GM21515 (cell line): ENCODE results near the gene PHACTR4.
A peak's percentile ranks its signal among the peaks of the same experiment; 100 is the strongest.
"Not testable (repeated sequence)": the region's sequence is repeated elsewhere in the genome, so short reads cannot be mapped to it uniquely, and the experiment has no call there.

Source experiments
- ATAC-seq: cut with Tn5 transposase; IDR thresholded peaks from one replicate; pipeline ENCODE4 v1.9.1; 2021; ENCODE audit not compliant: unreplicated experiment

The PHACTR4 gene

GRCh38 chr1:28369371-28370238 is at the start of gene PHACTR4:
Gene PHACTR4 (plus strand): TSS chr1:28369740. CDS start chr1:28407448, 37,708 bp downstream.
- peak; percentile 79 for ATAC-seq

DNA sequence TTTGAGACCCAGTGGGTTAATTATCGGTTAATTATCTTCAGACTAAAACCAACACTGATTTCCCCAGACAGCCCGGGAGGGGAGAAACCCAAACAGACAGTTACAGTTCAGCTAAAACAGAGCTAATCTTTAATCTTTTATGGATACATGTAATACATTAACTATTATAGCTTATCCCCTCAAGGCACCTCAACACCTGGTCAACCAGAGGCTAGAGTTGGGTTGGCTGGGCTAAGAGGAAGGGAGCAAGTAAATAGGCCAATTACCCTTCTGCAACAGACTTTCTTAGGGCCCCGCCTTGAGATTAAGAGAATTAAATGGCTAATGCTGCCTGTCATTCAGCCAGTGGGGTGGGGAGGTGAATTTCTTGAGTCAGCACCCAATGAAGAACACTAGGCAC is 47.3 kb upstream of the PHACTR4 start:
- no peak for ATAC-seq

GRCh38 chr1:28323720-28324119 is 45.8 kb upstream of the PHACTR4 start:
- ATAC-seq: no peak

GRCh38 chr1:28326515-28326914 is 43.0 kb upstream of the PHACTR4 start:
- no peak for ATAC-seq

GRCh38 chr1:28326984-28327383 is 42.6 kb upstream of the PHACTR4 start:
- no peak for ATAC-seq

- not testable (repeated sequence) for ATAC-seq
These were observed 42.1 kb upstream of the PHACTR4 start for GRCh38 chr1:28327431-28327830.

GRCh38 chr1:28328228-28328648 is 41.3 kb upstream of the PHACTR4 start:
- ATAC-seq: no peak

DNA sequence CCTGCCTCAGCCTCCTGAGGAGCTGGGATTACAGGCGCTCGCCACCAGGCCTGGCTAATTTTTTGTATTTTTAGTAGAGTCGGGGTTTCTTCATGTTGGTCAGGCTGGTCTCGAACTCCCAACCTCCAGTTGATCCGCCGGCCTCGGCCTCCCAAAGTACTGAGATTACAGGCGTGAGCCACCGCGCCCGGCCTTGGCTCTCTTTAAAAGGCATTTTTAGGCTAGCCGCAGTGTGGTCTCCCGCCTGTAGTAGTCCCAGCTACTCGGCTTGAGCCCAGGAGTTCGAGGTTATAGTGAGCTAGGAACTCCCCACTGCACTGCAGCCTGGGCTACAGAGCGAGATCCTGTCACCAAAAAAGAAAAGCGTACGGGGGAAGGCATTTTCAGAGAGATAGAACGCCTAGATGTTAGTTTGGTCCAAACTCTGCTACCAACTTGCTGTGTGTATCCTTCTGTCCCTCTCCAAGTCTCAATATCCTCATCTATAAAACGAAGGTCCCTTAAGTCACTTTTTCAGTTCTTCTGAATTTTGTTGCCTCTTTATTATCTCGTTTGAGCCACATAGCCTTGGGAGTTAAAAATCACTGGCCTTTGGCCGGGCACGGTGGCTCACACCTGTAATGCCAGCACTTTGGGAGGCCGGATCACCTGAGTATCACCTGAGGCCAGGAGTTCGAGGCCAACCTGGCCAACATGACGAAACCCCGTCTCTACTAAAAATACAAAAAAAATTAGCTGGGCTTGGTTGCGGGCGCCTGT is 40.0 kb upstream of the PHACTR4 start:
- ATAC-seq: no peak

GRCh38 chr1:28338897-28339296 is 30.6 kb upstream of the PHACTR4 start:
- ATAC-seq: no peak

- ATAC-seq: no peak
These were observed 30.0 kb upstream of the PHACTR4 start for GRCh38 chr1:28339551-28339950.

DNA sequence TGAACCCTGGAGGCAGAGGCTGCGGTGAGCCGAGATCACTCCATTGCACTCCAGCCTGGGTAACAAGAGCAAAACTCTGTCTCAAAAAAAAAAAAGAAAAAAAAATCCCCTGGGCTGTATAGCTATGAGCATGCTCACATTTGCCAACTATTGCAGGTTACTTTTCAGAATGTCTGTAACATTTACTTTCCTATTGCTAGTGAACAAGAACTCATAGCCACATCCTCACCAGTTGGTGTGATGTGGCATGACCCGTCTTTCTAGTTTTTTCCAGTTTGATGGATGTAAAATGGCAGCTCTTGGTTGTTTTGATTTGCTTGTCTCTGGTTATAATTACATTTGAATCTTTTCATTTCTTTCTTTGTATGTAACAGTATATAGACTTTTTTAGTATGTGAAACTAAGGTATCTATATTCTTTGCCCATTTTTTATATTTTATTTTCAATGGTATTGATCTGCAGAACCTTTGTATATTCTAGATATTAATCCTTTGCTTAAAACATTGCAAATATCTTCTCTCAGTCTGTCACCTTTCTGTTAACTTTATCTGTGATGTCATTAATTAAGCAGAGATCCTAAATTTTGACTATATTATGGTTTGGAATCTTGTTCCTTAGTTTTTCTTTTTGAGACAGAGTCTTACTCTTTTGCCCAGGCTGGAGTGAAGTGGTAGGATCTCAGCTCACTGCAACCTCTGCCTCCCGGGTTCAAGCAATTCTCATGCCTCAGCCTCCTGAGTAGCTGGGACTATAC is 29.1 kb upstream of the PHACTR4 start:
- no peak for ATAC-seq

- no peak for ATAC-seq
These were observed 27.9 kb upstream of the PHACTR4 start for GRCh38 chr1:28341591-28341990.

DNA sequence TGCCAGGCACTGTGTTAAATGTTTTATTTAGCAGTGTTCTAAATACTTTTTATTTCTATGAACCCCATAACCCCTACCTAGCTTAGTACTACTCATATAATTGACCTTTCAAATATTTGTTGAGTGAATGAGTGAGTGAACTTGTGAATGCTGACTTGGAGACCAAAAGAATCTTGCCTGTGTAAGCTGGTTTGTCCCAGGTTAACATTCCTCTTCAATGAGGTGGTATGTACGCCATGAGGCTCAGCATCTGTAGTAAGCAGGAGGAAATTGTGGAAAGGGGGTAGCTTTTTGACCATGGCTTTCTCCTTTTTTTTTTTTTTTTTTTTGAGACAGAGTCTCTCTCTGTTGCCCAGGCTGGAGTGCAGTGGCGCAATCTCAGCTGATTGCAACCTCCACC is 26.1 kb upstream of the PHACTR4 start:
- ATAC-seq: no peak

DNA sequence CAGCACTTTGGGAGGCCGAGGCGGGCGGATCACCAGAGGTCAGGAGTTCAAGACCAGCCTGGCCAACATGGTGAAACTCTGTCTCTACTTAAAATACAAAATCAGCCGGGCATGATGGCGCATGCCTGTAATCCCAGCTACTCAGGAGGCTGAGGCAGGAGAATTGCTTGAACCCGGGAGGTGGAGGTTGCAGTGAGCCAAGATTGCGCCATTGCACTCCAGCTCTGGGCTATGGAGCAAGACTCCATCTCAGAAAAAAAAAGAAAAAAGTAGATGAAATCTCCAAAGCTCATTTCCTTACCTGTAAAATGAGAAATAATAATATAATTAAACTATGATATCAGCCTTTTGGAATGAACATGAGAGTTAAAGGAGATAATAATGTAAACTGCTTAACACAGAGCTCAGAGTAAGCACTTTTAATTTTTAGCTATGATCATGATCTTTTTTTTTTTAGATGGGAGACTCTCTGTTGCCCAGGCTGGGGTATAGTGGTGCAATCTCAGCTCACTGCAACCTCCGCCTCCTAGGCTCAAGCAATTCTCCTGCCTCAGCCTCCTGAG is 16.2 kb upstream of the PHACTR4 start:
- ATAC-seq: not testable (repeated sequence)

DNA sequence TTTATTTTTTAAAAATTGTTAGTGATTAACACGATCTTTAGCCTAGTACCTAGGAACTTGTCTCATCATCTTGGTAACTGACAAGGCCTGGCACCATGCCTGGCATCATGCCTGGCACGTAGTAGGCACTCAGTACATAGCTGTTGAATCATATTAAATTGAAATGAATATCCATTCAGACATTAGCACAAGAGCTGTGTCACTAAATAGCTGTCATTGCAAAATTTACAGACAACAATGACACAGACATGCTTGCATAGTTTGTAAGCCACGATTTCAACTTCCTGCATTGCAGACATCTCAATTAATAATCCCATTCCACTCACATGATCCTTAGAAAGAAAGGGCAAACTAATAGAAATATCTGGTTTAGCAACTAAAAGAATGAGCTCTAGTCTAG is 15.4 kb upstream of the PHACTR4 start:
- no peak for ATAC-seq

DNA sequence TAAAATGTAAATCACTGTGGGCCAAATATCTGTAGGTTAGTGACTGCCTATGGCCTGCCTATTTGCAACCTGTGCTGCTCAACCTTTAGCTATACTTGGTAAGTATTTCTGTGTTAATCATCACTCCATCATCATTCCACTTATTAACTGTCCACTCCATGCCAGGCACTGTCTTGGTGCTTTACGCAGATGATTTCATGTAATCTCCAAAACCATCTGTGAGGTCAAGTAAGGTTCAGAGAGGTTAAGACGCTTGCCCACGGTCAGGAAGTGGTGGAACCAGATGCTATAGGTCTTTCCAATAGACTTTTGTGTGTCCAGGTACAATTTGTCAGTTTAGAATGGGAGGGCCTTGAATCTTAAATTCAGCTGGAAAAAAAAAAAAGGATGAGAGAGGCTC is 10.8 kb upstream of the PHACTR4 start:
- ATAC-seq: no peak

GRCh38 chr1:28359592-28360239 is 9.8 kb upstream of the PHACTR4 start:
- no peak for ATAC-seq

DNA sequence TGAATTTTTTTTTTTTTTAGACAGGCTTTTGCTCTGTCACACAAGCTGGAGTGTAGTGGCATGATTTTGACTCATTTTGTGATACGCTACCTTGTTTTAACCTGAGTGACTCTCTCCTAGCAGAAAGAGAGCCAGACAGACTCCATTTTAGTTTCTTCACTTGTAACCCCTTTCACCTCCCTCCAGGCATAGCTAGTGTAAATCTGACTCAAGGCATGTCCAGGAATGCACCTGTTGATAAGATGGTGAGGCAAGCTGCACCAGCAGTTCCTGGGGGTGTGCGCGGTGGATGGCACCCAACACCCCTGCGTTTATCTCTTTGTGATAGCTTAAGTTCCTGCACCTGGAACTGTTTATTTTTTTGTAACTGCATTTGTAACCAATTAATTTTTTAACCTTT is 4.7 kb upstream of the PHACTR4 start:
- ATAC-seq: no peak

GRCh38 chr1:28365864-28366263 is 3.7 kb upstream of the PHACTR4 start:
- no peak for ATAC-seq

DNA sequence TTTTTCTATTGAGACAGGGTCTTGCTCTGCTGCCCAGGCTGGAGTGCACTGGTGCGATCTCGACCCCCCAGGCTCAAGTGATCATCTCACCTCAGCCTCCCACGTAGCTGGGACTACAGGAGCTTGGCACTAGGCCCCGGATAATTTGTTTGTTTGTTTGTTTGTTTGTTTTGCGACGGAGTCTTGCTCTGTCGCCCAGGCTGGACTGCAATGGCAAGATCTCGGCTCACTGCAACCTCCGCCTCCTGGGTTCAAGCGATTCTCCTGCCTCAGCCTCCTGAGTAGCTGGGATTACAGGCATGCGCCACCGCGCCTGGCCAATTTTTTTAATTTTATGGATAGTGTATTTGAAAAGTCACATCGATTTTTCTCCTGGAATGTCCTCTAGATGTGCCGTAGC is 932 bp upstream of the PHACTR4 start:
- ATAC-seq: not testable (repeated sequence)
